ENCODE measurements around the gene ATXN1L.

DNA sequence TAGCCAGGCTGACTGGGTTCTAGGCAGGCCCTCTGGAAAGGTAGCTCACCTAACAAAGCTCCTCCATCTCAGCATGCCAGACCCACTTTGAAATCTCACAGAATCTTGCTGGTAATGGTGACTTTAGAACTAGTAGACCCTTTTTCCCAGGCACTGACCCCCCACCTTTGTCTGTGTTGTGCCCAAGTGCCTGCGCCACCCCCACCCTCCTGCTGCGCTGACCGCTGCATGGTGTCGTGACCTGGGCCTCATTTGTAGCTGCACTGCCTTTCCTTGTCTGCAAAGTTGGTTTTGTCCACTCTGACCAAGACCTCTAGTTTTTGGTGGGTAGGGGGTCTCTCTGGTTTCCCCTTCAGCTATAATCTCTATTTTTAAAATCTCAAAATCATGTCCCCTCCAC lies 6.8 kb downstream of the ATXN1L start:
- TF ChIP-seq, protein P1, sequence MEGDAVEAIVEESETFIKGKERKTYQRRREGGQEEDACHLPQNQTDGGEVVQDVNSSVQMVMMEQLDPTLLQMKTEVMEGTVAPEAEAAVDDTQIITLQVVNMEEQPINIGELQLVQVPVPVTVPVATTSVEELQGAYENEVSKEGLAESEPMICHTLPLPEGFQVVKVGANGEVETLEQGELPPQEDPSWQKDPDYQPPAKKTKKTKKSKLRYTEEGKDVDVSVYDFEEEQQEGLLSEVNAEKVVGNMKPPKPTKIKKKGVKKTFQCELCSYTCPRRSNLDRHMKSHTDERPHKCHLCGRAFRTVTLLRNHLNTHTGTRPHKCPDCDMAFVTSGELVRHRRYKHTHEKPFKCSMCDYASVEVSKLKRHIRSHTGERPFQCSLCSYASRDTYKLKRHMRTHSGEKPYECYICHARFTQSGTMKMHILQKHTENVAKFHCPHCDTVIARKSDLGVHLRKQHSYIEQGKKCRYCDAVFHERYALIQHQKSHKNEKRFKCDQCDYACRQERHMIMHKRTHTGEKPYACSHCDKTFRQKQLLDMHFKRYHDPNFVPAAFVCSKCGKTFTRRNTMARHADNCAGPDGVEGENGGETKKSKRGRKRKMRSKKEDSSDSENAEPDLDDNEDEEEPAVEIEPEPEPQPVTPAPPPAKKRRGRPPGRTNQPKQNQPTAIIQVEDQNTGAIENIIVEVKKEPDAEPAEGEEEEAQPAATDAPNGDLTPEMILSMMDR (IDR thresholded peaks at IDR 0.05), result no peak
- TF ChIP-seq EZH2 (IDR thresholded peaks at IDR 0.05; ENCODE audit: borderline replicate concordance, insufficient read depth, low read depth, low read length, poor library complexity, severe bottlenecking), result no peak

All from B cell (primary cell).